Measurements from ENCODE around the gene RALBP1.

Gene RALBP1

GRCh38 chr18:9552616-9553015 lies 77.3 kb downstream of the RALBP1 start:
- no peak for DNase-seq

DNA sequence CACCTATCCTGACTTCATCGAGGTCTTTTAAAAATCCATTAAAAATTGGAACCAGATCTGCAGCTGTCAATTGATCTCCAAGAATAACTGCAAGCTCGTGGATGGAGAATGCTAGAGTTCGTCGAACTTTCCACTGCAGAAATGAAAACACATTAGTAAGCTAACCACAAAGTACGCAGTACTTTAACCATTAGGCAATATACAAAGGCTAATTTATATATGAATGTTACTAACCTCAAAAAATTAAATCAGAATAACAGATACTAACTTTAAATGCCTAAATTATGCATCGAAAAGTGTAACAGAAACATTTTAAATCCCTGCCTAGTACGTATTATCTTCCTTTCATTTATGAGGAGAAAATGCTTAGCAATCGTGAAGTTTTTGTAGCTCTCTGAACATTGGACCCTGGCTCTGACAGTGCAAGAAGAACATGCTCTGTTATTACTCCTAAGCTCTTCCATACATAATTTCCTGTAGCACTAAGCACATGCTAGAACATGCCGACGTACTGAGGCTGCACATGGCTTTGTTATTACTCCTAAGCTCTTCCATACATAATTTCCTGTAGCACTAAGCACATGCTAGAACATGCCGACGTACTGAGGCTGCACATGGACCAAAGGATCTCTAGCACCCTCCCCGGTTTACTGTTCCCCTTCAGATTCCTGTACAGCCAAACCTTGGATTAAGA lies 82.1 kb downstream of the RALBP1 start:
- no peak for DNase-seq

GRCh38 chr18:9558387-9559064 lies 83.2 kb downstream of the RALBP1 start:
- no peak for DNase-seq

DNA sequence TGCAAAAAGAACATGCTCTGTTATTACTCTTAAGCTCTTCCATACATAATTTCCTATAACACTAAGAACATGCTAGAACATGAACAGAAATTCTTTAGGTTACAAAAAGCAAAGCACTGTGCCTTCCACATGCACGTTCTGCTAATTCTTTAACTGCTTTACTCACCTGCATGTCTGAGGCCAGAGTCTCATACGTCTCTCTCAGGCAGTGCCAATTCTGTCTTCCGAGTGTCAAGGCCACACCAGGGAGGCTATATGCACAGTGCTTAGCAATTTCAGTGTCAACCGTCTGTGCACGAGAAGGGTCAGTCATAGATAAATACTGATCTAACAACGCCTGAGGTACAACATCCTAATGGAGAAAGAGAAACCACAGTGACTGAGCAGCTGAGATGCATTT lies 83.9 kb downstream of the RALBP1 start:
- DNase-seq, result no peak

GRCh38 chr18:9561759-9562158 lies 86.4 kb downstream of the RALBP1 start:
- DNase-seq, result no peak

DNA sequence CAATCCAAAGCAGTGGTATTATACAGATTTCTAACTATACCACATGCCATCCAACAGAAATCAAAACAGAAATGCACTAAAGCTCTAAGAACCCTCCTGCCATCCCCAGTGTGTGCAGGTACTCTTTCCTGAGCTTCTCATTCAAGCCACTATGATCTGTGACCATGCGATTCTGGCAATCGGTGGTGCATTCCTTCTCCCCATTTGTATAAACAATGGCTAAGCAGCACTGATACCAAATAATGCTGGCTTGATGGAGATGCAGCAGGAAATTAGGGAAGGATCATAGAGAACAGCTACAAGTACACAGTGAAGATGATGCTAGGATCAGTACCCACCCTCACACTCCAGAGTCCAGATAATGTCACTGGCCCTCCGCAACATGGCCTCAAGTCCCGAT lies 87.3 kb downstream of the RALBP1 start:
- DNase-seq, result no peak

DNA sequence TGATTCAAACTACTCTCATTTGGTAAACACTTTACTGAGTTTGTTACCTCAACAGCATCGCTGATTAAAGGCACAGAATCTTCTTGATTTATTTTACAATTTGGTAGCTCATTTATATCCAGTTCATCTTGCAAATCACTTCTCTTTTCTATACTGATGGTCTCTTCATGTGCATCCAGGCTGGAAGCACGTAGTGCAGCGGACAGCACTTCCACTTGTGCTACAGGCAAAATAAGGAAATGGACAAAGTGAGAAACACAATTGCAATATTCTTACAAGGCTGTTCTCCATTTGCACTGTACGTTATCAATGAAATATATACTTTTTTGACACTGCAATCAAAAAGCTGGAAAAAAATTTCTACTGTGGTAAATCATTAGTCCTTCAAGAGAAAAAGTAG lies 88.0 kb downstream of the RALBP1 start:
- DNase-seq, result no peak

DNA sequence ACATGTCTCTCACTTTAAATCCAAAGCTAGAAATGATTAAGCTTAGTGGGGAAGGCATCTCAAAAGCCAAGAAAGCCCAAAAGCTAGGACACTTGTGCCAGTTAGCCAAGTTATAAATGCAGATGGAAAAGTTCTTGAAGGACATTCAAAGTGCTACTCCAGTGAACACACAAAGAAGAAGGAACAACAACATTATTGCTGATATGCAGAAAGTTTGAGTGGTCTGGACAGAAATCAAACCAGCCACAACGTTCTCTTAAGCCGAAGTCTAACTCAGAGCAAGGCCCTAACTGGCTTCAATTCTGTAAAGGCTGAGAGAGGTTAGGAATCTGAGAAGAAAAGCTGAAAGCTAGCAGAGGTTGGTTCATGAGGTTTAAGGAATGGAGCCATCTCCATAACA lies 90.1 kb downstream of the RALBP1 start:
- no peak for DNase-seq

GRCh38 chr18:9568186-9568585 lies 92.9 kb downstream of the RALBP1 start:
- DNase-seq, result no peak

GRCh38 chr18:9569178-9569577 lies 93.9 kb downstream of the RALBP1 start:
- DNase-seq, result no peak

DNA sequence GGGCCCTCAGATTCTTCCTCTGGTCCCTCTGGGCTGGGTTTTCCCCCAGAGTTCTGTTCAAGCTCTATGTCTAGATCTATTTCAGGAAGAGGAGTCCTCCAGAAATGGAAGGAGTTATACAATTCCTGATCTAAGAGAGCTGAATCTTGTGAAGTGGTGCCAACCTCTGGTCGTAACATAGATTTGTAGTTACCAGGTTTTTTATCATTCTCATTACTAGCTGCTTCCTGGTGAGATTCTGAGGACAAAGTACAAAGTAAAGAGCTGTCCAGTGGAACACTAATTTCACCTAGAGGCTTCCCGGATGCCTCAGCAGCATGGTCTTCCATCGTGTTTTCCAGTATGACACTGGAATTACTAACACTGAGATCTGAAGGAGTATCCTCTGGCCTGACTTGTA lies 94.9 kb downstream of the RALBP1 start:
- DNase-seq, result no peak

- DNase-seq, result no peak
Measured at GRCh38 chr18:9571546-9571945, 96.2 kb downstream of the RALBP1 start.

DNA sequence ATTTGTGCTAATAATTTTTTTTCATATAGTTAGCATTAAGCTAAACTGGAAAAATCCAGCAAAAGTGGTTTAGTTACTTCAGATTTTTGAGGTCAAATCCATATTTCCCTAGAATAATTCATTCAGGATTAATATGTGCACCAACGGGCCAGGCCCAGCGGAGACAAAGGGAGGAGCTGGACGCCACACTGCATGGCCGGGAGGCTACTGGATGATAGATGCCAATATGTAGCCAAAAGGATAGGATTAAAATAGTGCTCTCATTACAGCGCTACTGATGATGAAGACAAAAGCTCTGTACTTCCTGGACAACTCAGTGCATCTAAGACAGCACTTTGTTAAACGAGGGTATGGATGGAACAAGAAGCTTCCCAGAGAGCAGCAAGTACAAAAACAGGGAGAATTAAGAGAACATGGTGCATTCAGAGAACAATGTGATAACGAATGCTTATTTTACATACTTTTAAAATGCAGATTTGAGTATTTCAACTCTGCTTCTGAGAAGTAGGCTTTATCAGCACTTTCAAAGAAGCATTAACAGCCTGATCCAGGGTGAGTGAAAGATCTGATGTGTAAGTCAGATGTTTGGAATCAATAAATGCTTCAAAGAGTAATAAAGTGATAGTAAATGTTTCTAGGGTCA lies 99.3 kb downstream of the RALBP1 start:
- DNase-seq, result no peak

DNA sequence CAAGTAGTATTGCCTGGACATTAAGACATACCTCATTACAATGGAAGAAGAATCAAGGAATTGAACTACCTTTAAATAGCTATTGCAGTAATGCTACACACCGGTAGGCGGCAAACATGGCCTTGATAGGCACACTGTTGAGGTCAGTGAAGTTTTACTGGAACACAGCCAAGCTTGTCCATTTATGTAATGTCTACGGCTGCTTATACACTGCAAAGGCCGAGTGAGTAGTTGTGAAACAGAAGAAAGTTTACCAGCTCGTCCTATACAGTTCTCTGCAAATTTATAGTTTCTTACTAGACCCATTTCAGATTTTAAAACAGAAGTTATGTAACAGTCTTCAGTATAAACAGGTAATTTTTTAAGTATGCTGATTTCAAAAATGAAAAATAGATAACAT lies 100.2 kb downstream of the RALBP1 start:
- peak; percentile 70 to 95 (median 74) for DNase-seq

DNA sequence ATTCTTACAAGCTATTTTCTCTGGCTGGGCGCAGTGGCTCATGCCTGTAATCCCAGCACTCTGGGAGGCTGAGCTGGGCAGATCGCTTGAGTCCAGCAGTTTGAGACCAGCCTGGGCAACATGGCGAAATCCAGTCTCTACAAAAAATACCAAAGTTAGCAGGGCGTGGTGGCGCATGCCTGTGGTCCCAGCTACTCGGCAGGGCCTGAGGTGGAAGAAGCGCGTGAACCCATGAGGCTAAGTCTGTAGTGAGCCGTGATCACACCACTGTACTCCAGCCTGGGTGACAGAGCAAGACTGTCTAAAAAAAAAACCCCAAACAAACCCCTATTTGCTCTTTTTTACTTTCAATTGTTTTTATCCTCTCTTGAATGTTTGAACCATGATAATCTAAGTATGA lies 102.0 kb downstream of the RALBP1 start:
- no peak for DNase-seq

- DNase-seq, result peak in 1 of 3 experiments; percentile 40
Measured at GRCh38 chr18:9578306-9578705, 103.0 kb downstream of the RALBP1 start.

DNA sequence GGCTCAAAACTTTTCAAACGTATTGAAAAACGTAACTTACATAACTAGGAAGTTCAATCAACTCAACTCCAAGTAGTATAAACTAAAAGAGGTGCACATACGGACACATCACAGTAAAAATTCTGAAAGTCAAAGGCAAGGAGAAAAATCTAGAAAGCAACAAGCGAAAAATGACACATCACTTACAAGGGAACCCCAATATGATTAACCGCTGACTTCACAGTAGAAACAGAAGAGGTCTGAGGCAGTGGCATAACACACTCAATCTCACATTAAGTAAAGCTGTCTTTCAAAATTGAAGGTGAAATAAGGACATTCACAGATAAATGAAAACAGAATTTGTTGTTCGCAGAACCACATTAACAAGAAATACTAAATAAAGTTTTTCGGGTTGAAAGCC lies 106.4 kb downstream of the RALBP1 start:
- DNase-seq, result no peak

- DNase-seq, result no peak
Measured at GRCh38 chr18:9586814-9587213, 111.5 kb downstream of the RALBP1 start.

All from NCI-H1417 (cell line).